ENCODE measurements around the gene SNX20.
A peak's percentile ranks its signal among the peaks of the same experiment; 100 is the strongest.

The SNX20 gene

DNA sequence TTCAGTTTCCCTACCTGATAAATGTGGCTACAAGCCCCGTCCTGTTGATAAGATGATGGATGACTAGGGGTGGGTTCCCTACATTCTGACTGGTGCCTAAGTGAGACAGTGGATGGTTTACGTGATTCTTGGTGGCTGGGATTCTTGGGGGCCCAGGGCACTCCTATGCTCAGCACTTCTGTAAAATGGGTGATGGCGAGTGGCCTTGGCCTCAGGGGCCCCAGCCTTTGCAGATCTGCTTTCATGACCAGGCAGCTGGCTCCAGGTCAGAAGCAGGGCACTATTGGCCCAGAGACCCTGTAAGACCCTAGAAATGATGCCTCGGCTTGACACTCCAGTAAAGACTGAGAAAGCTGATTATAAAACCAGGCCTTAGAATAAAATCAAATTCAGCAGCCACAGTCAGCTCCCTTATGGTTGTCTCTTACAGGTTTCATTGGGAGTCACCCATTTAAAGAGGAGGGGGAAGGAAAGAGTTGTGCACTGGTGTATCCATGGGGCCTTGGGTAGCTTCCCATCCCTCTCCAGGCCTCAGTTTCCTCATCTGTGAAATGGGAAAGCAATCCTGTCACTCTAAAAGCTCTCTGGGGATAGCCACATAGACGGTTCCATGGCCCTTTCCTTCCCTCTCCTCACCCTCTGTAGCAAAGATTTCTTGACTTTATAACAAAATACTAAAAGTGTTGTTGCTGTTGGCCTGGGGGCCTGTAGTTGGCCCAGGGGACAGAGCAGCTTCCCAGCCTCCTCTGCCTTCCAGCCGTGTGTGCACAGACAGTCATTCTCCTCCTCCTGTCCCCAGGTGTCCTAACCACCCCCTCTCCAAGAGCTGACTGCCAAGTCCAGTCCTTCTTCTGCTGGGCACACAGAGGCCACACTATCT, 1.2 kb downstream of the SNX20 start:
- DNase-seq (ENCODE audit: low read depth): no peak

DNA sequence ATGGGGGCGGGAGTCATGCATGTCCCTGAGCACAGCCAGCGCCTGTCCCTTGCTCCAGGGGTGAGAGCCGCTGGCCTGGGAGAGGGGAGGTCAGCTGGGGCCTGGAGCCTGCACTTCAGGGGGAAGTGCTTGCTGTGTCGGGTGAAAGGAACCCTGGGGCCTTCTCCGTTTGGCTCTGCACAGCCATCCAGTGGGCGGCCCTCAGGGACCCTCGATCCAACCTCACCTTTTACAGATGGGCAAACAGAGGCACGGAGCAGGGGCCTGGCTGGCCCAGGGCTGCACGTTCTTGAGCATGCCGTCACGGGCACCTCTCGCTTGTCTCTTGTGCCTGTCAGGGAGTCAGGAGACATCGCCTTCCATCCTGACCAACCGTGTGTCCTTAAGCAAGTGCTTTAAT, 1.8 kb downstream of the SNX20 start:
- DNase-seq (ENCODE audit: low read depth): no peak

DNA sequence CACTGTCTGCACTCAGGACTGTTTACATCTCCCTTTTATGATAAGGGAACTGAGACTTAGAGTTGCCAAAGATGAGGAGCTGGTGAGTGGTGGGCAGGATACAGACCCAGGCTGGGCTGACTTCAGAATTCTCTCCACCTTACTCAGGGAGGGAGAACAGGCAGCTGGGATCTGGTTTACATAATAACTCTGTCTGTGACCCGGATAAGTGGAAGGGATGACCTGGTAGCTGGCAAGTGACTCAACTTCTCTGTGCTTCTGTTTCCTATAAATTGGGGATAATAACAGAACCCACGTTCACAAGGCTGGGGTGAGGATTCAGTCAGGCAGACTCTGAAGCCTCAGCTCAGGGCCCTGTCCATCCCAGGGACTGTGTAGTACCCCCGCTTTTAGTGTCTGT, 2.6 kb downstream of the SNX20 start:
- no peak for DNase-seq (ENCODE audit: low read depth)

DNA sequence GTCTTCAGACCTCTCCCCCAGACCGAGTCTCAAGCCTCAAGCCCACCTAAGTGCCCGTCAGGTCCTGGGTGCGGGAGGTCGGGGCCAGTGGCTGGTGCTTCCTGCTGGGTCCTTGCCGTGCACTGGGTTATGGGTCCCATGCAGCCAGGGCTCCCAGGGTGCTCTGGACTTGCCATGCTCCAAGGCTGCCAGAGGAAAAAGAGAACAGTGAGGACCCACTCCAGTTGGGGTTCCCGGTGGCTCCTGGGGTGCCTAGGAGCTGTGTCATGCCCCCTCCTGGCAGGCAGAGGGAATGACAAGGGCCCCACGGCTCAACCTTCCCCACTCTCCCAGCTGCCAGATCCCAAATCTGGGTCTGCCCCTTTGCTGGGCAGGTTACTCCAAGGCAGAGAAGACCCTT, 3.8 kb downstream of the SNX20 start:
- no peak for DNase-seq (ENCODE audit: low read depth)

DNA sequence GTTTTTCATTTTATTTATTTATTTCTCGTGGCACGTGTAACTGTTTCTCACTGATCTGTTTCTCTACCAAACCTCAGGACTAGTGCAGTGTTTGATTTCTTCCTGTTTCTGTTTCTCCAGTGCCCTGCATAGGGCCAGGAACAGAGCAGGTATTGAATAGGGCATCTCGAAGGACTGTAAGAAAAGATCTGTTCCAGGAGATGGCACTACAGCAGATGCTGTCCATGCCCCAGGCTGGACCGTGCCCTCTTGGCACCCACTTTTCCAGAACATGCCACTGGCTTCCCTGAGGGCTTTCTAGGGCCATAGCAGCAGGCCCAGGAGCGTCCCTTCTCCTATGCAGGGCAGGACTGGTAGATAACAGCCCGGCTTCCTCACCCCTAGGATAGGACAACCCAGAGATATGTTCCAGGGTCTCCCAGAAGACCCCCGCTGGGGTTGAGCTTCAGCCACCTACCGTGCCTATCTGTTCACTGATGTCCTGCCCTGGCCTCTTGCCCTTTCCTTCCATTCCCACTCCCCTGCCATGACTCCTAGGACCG, 4.4 kb downstream of the SNX20 start:
- no peak for DNase-seq (ENCODE audit: low read depth)

DNA sequence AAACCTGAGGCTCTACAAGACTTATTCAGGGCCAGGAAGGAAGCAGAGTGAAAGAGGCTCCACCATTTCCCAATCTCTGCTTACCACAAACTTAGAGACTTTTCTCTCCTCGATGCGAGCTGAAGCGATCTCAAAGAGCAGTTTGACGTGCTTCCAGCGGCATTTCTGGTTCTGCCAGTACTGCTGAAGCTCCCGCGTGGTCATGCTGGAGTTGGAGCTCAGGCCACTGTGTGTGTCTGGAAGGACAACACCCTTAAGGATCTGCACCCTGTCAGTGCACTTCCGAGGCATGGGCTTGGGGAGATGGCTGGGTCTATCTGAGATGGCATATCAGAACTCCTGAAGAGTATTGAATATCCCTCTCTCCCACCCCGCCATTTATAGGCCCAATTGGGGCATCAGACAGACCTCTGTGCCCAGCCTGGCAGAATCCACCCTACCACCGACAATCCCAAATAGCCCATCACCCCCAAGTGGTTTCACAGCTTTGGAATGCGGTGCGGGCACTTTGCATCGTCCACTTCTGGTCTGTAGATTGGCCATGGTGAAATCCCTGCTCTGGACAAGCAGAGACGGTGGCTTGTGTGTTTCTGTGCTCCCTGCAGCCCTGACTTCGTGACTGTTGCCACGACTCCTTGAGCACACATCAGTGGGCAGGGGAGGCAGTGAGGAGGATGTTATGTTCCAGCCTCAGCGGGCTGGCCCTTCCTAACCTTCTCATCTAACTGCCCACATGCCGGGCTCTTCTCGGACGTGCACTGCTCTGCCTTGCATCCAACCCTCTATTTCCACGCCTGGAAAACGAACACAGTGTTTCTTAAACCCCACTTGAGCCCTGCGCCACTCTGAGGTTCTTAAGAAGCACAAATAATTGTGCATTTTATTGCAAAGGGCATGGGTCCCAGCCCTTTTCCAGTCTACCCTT, 5.2 kb downstream of the SNX20 start:
- no peak for DNase-seq (ENCODE audit: low read depth)

DNA sequence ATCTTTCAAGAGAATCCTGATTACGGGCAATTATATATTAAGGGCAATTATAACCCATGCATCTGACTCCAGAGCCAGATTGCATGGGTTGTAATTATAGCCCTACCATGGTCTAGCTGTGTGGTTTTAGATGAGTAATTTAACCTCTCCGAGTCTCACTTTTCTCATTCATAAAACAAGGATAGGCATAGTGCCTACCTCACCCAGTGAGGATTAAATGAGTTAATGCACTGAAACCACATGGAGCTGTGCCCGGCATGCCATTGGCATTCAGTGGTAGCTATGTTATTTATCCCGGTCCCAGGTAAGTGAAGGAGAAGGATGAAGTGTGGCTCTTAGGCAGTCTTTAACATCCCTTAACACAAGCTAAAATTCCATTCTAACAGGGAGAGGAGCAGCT, 6.3 kb downstream of the SNX20 start:
- DNase-seq (ENCODE audit: low read depth): no peak

DNA sequence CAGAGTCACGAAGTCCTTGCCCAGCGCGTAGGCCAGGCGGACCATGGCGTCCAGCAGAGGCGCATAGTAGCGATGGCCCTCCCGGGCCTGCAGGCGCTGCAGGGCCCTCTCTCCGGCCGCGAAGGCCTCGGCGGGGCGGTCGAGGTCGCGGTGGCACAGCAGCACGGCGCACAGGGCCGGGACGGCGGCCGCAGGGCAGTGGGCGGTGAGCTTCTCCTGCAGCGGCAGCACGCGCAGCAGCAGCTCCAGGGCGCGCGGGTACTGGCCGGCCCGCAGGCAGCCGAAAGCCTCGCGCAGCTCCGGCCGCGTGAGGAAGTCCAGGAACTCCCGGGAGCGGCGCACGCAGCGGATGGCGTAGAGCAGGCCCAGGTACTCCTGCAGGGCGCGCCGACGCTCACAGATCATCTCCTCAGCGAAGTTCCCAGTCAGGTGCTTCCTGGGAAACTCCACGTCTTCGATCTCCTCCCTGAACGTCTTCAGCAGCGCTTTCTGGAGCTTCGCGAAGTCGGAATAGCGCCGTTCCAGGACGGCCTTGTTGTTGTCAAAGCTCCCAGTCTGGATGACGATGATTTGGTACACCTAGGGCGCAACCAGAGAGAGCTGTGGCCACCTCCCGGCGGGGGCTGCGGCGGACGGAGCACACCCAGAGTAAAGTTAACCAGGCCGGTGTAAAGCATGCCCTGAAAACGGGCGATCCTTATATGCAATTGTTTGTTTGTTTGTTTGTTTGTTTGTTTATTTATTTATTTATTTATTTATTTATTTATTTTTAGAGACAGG, 7.4 kb downstream of the SNX20 start:
- DNase-seq (ENCODE audit: low read depth): no peak

DNA sequence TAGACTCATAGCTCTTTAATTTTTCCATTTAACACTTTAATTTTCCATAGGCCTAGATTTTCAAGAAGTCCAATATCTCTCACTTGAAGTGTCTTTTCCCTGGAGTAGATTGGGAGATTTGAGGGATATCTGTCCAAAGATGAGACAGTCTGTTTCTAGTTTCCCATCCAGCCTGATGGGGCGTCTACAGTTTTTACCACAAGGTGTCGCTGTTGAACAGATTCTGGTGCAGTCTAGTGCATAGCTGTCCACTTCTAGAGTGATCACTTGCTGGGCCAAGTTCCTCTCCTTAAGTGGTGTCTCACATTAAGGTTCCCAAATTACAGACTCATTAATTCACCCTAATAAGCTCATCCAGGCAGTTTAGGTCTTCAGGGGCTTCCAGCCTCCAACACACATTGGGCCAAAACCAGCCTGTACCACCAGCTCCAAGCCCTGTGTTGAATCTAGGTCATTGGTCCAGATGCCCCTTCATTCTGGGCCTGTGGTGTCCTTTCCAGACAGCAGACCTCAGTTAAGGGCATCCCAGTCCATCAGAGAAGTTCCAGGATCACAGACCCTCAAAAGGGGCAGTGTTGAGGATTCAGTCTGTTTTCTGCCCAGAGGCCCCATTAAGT, 9.4 kb downstream of the SNX20 start:
- DNase-seq (ENCODE audit: low read depth): no peak

DNA sequence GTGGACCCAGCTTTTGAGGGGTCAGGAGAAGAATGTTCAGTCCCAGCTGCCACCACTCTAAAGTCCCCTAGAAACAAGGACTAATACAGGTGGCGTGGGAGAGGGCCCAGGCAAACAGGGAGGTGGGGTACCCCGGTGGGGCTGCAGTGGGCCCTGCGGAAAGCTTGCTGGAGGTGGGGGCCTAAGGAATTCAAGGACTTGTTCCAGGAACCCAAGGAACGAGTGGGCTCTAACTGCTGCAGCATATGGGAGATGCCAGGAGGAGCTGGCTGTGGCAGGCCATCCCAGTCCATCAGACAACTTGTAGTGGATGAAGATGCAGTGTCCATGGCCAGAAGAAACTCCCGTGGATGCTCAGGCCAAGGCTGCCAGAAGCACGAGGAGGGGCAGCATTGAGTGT, 10.6 kb downstream of the SNX20 start:
- DNase-seq (ENCODE audit: low read depth): no peak

DNA sequence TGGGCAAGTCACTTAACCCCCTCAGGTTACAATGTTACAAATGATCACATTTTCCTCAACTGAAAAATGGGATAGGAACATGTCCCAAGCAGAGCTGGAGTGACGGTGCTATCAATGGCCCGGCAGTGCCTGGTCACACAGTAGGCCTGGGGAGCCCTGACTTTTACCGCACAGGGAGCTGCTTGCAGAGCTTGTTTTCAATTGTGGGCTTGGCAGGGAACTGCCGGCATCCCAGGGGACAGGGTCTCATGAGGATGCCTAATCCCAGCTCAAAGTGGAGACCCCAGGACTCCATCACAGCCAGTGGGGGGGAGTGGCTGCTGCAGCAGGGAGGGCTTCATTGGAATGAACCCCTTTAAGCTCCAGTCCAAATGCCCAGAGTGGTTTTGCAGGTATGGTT, 11.4 kb downstream of the SNX20 start:
- DNase-seq (ENCODE audit: low read depth): no peak

DNA sequence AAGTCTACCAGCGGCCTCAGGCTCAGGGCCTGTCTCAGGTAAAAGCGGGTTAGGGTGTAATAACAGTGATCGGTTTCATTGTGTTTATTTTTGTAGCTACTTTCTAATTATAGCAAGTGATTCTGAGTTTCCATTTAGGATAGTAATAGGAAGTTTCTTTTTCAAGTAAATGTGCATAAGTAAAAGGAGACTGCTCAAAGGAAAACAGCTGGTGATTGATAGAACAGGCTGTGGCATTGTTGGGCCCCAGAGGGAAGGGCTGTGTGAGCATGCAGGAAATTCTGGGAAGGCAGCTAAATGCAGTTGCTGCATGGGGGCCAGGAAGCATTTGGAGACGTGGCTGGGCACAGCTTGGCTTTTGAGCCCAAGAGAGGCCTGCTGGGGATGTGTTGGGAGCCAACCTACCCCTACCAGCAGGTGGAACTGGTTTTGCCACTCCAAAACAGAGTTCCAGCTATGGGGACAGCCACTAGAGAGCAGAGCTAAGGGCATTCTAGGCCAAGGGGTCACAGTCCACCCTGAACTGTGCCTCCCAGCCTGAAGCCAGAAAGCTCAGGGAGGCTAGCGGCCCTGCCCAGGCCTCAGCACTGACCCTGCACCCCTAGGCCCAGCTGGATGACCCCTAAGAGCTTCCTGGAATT, 12.6 kb downstream of the SNX20 start:
- no peak for DNase-seq (ENCODE audit: low read depth)

DNA sequence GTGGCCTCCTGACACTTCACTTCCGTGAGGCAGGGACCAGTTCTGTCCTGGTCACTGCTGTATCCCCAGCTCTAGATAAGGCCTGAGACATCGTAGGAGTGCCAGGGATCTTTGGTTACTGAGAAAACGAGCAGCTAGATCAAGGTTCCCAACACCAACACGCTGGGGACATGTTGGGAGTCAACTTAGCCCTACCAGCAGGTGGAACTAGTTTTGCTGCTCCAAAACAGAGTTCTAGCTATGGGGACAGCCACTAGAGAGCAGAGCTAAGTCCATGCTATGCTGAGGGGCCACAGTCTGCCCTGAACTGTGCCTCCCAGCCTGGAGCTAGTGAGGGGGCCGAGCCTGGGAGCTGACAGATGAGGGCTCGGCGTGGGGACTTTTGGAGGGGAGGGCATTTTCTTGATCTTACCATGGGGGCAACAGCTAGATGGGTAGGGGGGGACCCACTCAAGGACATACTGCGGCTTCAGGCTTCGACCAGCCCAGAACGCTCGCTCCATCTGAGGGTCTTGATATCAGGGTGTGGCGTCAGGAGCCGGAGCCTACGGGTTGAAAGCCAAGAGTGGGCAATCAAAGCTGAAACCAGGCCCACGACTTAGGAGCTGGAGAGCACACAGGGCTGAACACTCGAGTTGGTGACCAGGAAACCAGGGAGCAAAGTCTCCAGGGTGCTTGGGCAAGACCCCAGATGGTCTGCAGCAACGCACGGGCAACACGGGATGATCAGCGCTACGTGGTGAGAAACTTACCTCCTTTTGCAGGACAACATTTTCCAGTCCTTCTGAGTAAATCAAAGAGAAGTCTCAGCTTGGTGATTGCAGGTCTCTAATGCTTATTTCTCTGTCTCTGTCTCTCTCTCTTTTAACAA, 13.4 kb downstream of the SNX20 start:
- no peak for DNase-seq (ENCODE audit: low read depth)

DNA sequence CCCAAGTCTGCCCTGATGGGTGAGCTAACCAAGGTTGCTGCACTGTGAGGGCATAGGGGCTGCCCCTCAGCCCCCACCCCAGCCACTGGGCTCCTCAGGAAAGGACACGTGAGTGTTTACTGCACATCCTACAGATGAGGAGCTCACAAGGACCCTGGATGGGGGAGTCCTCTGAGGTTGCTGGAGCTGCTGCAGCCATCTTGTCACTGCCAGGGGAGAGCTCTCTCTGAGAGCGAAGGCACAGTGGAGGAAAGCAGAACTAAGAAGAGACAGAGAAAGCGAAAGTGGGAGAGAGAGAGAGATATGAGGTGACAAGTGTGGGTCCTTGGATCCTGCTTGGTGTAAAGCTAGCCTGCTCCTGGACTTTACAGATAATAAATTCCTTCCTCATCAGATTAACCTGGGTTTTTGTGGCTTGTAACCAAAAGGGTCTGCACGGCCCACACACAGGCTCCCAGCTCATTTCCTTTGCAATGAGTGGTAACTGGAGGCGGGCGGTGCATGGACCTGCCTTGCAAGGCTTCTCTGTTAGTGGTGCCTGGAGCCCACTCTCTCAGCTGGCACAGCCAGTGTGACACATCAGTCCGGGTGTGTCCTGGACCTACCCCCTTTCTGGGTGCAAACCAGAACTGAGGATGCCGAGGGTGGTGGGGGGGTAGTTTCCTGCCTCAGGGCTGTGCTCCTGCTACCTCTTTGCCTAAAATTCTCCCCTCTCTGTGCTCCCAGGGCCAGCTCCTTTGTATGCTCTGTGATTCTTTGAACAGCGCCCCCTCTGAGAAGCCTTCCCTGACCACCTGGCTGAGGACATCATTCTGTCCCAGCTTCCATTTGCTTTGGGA, 14.2 kb downstream of the SNX20 start:
- no peak for DNase-seq (ENCODE audit: low read depth)

DNA sequence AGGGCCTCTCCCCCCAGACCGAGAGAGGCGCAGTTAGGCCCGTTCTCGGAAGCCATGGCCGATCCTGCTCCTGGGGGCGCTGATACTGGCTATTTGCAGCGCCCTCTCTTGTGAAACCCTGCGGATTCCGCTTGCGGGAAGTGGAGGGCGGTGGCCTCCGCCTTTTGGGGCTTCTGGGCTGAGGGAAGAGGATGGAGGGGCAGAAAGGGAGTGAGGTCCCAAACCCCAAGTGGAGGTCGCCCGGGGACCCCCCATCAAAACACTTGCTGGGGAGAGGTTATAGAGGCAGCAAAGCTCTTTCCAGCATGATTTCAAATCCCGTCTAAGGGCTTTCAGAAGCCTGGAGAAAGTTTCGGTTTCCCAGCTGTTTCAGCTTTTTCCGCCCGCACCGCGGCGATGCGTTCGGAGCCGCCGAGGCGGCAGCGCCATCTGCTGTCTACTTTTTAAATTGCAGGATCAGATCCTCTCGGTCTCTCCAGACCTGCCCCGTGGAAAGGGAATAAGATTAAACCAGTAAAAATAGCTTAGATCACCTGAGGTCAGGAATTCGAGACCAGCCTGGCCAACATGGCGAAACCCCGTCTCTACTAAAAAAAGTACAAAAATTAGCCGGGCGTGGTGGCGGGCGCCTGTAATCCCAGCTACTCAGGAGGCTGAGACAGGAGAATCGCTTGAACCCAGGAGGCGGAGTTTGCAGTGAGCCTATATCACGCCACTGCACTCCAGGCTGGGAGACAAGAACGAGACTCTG, 15.8 kb downstream of the SNX20 start:
- peak; percentile 13 for DNase-seq (ENCODE audit: low read depth)

DNA sequence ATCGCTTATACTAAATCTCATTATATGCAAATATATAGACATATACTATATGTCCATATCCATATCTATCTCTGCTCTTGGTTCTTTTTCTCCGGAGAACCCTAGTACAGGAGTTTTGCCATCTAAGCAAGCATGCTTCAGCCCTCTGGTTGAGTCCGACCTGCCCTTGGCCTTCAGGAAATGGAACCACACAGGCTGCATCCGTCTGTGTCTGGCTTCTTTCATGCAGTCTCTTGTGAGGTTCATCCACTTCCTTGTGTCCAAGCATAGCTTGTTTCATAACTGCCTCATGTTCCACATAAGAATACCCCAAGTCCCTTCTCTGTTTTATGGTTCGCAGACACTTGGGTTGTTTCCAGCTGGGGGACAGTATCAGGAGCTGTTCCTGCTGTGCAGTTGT, 16.8 kb downstream of the SNX20 start:
- no peak for DNase-seq (ENCODE audit: low read depth)

DNA sequence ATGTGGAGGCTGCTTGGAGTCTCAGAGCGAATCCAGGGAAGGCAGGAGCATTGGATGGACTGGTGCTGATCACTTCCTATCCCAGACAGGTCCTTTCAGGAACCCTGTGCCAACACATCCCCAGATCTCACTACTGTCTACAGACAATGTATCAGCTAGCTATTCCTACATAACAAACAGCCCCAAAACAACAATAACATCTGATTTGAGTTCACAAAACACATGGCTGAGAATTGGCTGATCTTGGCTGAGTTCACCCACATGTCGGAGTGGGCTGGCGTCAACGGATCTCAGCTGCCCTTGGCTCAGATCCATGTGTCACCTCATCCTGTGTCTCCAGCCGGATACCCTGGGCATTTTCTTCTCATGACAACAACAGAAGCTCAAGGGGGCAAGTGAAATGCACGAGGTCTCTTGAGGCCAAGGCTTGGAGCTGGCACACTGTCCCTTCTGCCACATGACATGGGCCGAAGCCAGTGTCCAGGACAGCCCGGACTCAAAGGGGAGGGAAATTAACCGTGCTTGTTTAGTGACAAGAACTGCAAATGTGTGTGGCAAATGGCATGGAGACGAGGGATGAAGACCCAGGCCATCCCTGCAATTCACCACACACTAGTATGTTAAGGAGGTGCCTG, 18.7 kb downstream of the SNX20 start:
- no peak for DNase-seq (ENCODE audit: low read depth)

DNA sequence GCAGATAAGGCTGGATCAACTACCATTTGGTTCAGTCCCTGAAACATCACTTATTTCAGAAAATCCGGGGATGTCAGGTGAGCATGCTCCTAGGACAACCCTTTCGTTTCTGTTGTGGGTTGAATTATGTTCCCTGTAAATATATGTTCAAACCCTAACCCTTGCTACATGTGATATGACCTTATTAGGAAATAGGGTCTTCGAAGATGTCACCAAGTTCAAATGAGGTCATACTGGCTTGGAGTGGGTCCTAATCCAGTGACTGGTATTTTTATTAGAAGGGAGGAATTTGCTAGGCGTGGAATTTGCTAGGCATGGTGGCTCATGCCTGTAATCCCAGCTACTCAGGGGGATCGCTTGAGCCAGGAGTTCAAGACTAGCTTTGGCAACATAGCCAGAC, 21.3 kb downstream of the SNX20 start:
- DNase-seq (ENCODE audit: low read depth): no peak
